ENCODE results near the gene CCKAR. TPM values are rescaled to one million over a fixed set of nuclear protein-coding genes. Genes with fewer than 3 reads are reported as not detected.

The CCKAR gene
- total and polyA plus RNA-seq, 2 of the 8 experiments (the other 6 are each of a cell fraction or from before 2014, with no cell fraction given): not detected

- H3K56ac ChIP-seq (replicated peaks; ENCODE audit: insufficient read length, low read depth, low read length): no peak overlapping the region
- no peaks in the 10 kb centered on the region for H3K9me3 ChIP-seq (ENCODE audit: insufficient read depth in 2 of 2, low read depth in 1 of 2, low read length in 1 of 2)
- no peak overlapping the region for H2BK5ac ChIP-seq (ENCODE audit: low read depth, low read length)
- H3K4me1 ChIP-seq (replicated peaks in 1 of 4; ENCODE audit: control insufficient read depth in 3 of 4, insufficient read depth in 4 of 4, low read length in 3 of 4): peaks cover 0 to 2% (median 0%) of the 10 kb centered on the region in 4 experiments; a peak in 1 of 7 replicates
- H3K36me3 ChIP-seq (ENCODE audit: control insufficient read depth in 2 of 4, insufficient read depth in 4 of 4, low read length in 3 of 4): no peaks in the 10 kb centered on the region; a peak in 1 of 8 replicates
- WGBS, 2 experiments (ENCODE audit: extremely low coverage in 1 of 2, insufficient coverage in 1 of 2, insufficient read length in 1 of 2, insufficient replicate concordance in 2 of 2, low coverage in 1 of 2, low lambda C conversion rate in 2 of 2, missing lambda C conversion rate in 1 of 2): 60% methylated on average over 4 of the region's 4 CpGs; no CpG with 5 or more reads in 1 of the 2 experiments
- no peak overlapping the region for H3K27ac ChIP-seq (ENCODE audit: low read depth, low read length)
- FAIRE-seq: no peak
- no peaks in the 10 kb centered on the region for H4K20me1 ChIP-seq (replicated peaks in 1 of 2; ENCODE audit: control insufficient read depth in 1 of 2, insufficient read depth in 2 of 2, low read length in 2 of 2)
- no peak overlapping the region for H3K23ac ChIP-seq (ENCODE audit: insufficient read length)
- H3K18ac ChIP-seq (ENCODE audit: extremely low read depth, low read length): no peak overlapping the region
- no peak overlapping the region for H3K4ac ChIP-seq (replicated peaks; ENCODE audit: insufficient read length, low read depth, low read length)
- H2BK20ac ChIP-seq (ENCODE audit: low read length): no peak overlapping the region
- no peak overlapping the region for H3K9ac ChIP-seq (replicated peaks in 1 of 4; ENCODE audit: extremely low read depth in 1 of 4, low read depth in 3 of 4, low read length in 3 of 4)
- peak overlapping the region; percentile 62; the same call in 1 of the 2 replicates for H2AFZ ChIP-seq (ENCODE audit: low read length)
- H4K5ac ChIP-seq (ENCODE audit: insufficient read length, low read depth, low read length): no peak overlapping the region
- no peak overlapping the region for H2BK120ac ChIP-seq (replicated peaks; ENCODE audit: low read depth, low read length)
- no peak overlapping the region for H3K14ac ChIP-seq (ENCODE audit: insufficient read length)
- no peaks in the 10 kb centered on the region for H3K27me3 ChIP-seq (replicated peaks in 1 of 4; ENCODE audit: control insufficient read depth in 3 of 4, extremely low read depth in 1 of 4, insufficient read depth in 3 of 4, low read length in 3 of 4)
- no peak overlapping the region for H3K4me2 ChIP-seq (ENCODE audit: insufficient read depth in 1 of 2, low read depth in 2 of 2, low read length in 2 of 2)
- ChIA-PET POLR2A (ENCODE audit: partially characterized antibody) (no interaction called here), CTCF (ENCODE audit: partially characterized antibody) (interaction anchor here (0.6 to 1.5 kb wide), 6 partner anchors 8 to 595 kb away, joined by 3 to 7 read pairs (median 3); no protein-coding TSS in a partner anchor)
- DNase-seq (ENCODE audit: low read depth in 1 of 2, low spot score in 2 of 2): no peak
- H3K79me1 ChIP-seq (ENCODE audit: low read depth, low read length): no peaks in the 10 kb centered on the region
- no peak overlapping the region for H2AK5ac ChIP-seq (ENCODE audit: low read depth, low read length)
- no peak for TF ChIP-seq POU5F1 (IDR thresholded peaks at IDR 0.05; ENCODE audit: low read depth, low read length)
- H3K23me2 ChIP-seq (ENCODE audit: low read depth, low read length): peaks cover 2% of the 10 kb centered on the region; the same call in 1 of the 2 replicates
- H3K79me2 ChIP-seq (ENCODE audit: control insufficient read depth in 1 of 2, insufficient read depth in 2 of 2, low read length in 2 of 2): no peaks in the 10 kb centered on the region
- no peak overlapping the region for H2BK12ac ChIP-seq (ENCODE audit: low read depth, low read length)
- H3K4me3 ChIP-seq (ENCODE audit: extremely low read depth in 1 of 4, insufficient read depth in 2 of 4, low read depth in 3 of 4, low read length in 4 of 4): no peak overlapping the region
- no peak overlapping the region for H2BK15ac ChIP-seq (ENCODE audit: low read length)
- H4K91ac ChIP-seq (replicated peaks; ENCODE audit: insufficient read length, low read length): no peak overlapping the region
- 0 out of 2 replicates have a peak overlapping the region, but pooled peaks have one; percentile 14 for H4K8ac ChIP-seq (ENCODE audit: extremely low read depth, insufficient read depth, low read length)
Observed at GRCh38 chr4:26510334-26510964, 20.2 kb upstream of the CCKAR start.
